Testis (tissue), 3 donors: ENCODE measurements around the gene LTBP1. TPM values are rescaled to one million over a fixed set of nuclear protein-coding genes. Genes with fewer than 3 reads are reported as not detected.

Experiments used
- DNase-seq: peaks from one replicate; pipeline ENCODE4 v3.0.0-alpha.2; 2019
- H3K27ac ChIP-seq, 2 donors: fragments of 200-600 bp; sonication (generic); one replicate each; pipeline ENCODE4 v1.5.1; 2019
- H3K27me3 ChIP-seq: fragments of 200-600 bp; sonication (generic); one replicate; pipeline ENCODE4 v1.5.1; 2019
- H3K36me3 ChIP-seq: fragments of 200-600 bp; sonication (generic); one replicate; pipeline ENCODE4 v1.5.1; 2017; ENCODE audit warnings: low read depth; ENCODE audit errors: missing control alignments
- H3K4me1 ChIP-seq: fragments of 200-600 bp; sonication (generic); one replicate; pipeline ENCODE4 v1.5.1; 2019
- H3K4me3 ChIP-seq, 2 donors: fragments of 200-600 bp; sonication (generic); one replicate each; pipeline ENCODE4 v1.5.1; 2017 to 2019
- H3K9me3 ChIP-seq: fragments of 200-600 bp; sonication (generic); one replicate; pipeline ENCODE4 v1.5.1; 2017
- CTCF ChIP-seq, 3 experiments: fragments of 450-650 bp in 2 of 3; fragments of 200-600 bp in 1 of 3; sonication (generic) in 1 of 3; IDR thresholded peaks; one replicate each; pipeline ENCODE4 v1.5.1; 2016 to 2019; ENCODE audit warnings: antibody characterized with exemption in 3 of 3, mild to moderate bottlenecking in 2 of 3, moderate library complexity in 1 of 3
- POLR2A ChIP-seq: fragments of 450-650 bp; IDR thresholded peaks from one replicate; pipeline ENCODE4 v1.6.1; 2017; ENCODE audit warnings: antibody characterized with exemption, mild to moderate bottlenecking, moderate library complexity
- WGBS, 2 donors: methylation state at CpG; one replicate each; pipeline ENCODE4 v1.1.5; 2018; 5-methylcytosine and 5-hydroxymethylcytosine counted together
- intact Hi-C: fragments of 100-400 bp; cut with DNase I; formaldehyde crosslinking; loops from one replicate; pipeline ENCODE4 v1.15.1; 2023; ENCODE audit warnings: low total_unique reads
- polyA plus RNA-seq: library from polyadenylated mRNA; stranded (reverse); fragments of 350-450 nt; fragmentation: Illumina TruSeq; extraction: RNeasy Lipid Tissue Mini Kit (QIAGEN cat#74804); gene quantifications from one replicate; pipeline ENCODE4 v1.2.3, GENCODE V29; 2014; ENCODE audit warnings: low read depth, low replicate concordance; ENCODE audit not compliant: insufficient read depth
- total RNA-seq, 2 donors: library from RNA; depleted of rRNA; stranded (reverse); fragments of >200 nt; gene quantifications; one replicate each; pipeline ENCODE4 v1.2.3, GENCODE V29; 2016

LTBP1 gene
- total and polyA plus RNA-seq, 3 donors from 2014 or later, result 39.6 to 51.5 (median 44.0) TPM

GRCh38 chr2:33208400-33208799 is 261.6 kb downstream of the LTBP1 start:
- no peak for TF ChIP-seq POLR2A
- no peak for TF ChIP-seq CTCF (IDR thresholded peaks at IDR 0.05)
- H3K4me3 ChIP-seq, result no peak overlapping the region
- no peak for DNase-seq
- WGBS, 2 donors, result 92 to 93% methylated on average over 3 of the region's 3 CpGs
- no peak overlapping the region for H3K27ac ChIP-seq
- peaks cover 27% of the 10 kb centered on the region for H3K4me1 ChIP-seq
- intact Hi-C loops, result no loop called here
- H3K27me3 ChIP-seq, result no peaks in the 10 kb centered on the region
- no peaks in the 10 kb centered on the region for H3K9me3 ChIP-seq
- no peaks in the 10 kb centered on the region for H3K36me3 ChIP-seq

- Histone ChIP-seq H3K4me1 (peaks cover 27% of the 10 kb centered on the region), H3K27ac (peak overlapping the region in 1 of 2 donors; percentile 43), H3K27me3 (no peaks in the 10 kb centered on the region), H3K9me3 (no peaks in the 10 kb centered on the region), H3K4me3 (no peak overlapping the region), H3K36me3 (no peaks in the 10 kb centered on the region)
- no peak for DNase-seq
- WGBS, 2 donors, result 21 to 42% methylated on average over 1 of the region's 1 CpG
- TF ChIP-seq CTCF (IDR thresholded peaks at IDR 0.05), result no peak
- no peak for TF ChIP-seq POLR2A
- intact Hi-C loops, result no loop called here
These were observed 263.2 kb downstream of the LTBP1 start for GRCh38 chr2:33209976-33210375.

- H3K36me3 ChIP-seq, result no peaks in the 10 kb centered on the region
- H3K27ac ChIP-seq, result peak overlapping the region in 1 of 2 donors; percentile 43
- intact Hi-C loops, result no loop called here
- WGBS, 2 donors, result 18 to 34% methylated on average over 3 of the region's 3 CpGs
- peaks cover 27% of the 10 kb centered on the region for H3K4me1 ChIP-seq
- H3K9me3 ChIP-seq, result no peaks in the 10 kb centered on the region
- no peaks in the 10 kb centered on the region for H3K27me3 ChIP-seq
- no peak for TF ChIP-seq POLR2A
- no peak for DNase-seq
- H3K4me3 ChIP-seq, result no peak overlapping the region
These were observed 263.9 kb downstream of the LTBP1 start for GRCh38 chr2:33210626-33211025.

GRCh38 chr2:33212151-33212550 is 265.4 kb downstream of the LTBP1 start:
- TF ChIP-seq POLR2A (no peak), CTCF (IDR thresholded peaks at IDR 0.05) (no peak)
- no peaks in the 10 kb centered on the region for H3K27me3 ChIP-seq
- DNase-seq, result no peak
- intact Hi-C loops, result no loop called here
- peaks cover 29% of the 10 kb centered on the region for H3K4me1 ChIP-seq
- WGBS, 2 donors, result 43 to 59% methylated on average over 3 of the region's 3 CpGs
- peak overlapping the region in 1 of 2 donors; percentile 43 for H3K27ac ChIP-seq
- no peaks in the 10 kb centered on the region for H3K36me3 ChIP-seq
- H3K4me3 ChIP-seq, result no peak overlapping the region
- H3K9me3 ChIP-seq, result no peaks in the 10 kb centered on the region

- no peak overlapping the region for H3K4me3 ChIP-seq
- no peaks in the 10 kb centered on the region for H3K27me3 ChIP-seq
- no peak for DNase-seq
- peak overlapping the region in 1 of 2 donors; percentile 43 for H3K27ac ChIP-seq
- peaks cover 27% of the 10 kb centered on the region for H3K4me1 ChIP-seq
- 92 to 94% methylated on average over 3 of the region's 3 CpGs for WGBS, 2 donors
- TF ChIP-seq POLR2A, result no peak
- TF ChIP-seq CTCF (IDR thresholded peaks at IDR 0.05), result no peak
- H3K9me3 ChIP-seq, result no peaks in the 10 kb centered on the region
- intact Hi-C loops, result no loop called here
- H3K36me3 ChIP-seq, result no peaks in the 10 kb centered on the region
These were observed 266.5 kb downstream of the LTBP1 start for GRCh38 chr2:33213244-33213643.
